Measurements from ENCODE around the gene KCNH6.

KCNH6 gene

GRCh38 chr17:63533433-63534077, 10.4 kb downstream of the KCNH6 start:
- DNase-seq (ENCODE audit: low spot score), result no peak

- no peak for DNase-seq (ENCODE audit: low spot score)
These were observed 11.0 kb downstream of the KCNH6 start for GRCh38 chr17:63534078-63534570.

DNA sequence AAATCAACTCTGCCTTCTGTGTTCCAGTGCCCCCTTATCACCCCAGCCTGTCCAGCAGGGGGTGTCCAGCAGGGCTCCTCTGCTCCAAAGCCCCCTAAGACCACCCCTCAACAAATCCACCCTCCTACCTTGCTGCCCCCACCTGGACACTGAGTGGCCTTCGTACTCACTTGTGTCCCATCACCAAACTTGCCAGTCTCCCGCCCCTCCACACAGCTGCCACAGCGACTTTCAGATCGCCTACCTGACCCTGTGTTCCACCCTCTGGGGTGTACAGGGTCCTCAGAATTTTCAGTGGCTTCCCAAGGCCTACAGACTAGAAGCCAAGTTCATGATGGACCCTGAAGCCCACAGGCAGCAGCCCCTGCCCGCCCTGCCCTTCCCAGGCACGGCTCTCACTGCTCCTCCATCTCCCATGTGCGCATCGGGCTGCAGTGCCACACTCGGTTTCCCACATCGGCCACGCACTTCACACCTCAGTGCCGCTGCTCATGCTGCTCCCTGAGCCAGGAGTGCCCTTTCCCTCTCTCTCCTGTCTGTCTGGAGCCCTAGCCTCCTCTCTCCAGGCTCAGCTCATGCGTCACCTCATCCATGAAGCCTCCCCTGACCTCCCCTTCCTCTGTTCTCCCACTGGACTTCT, 11.8 kb downstream of the KCNH6 start:
- no peak for DNase-seq (ENCODE audit: low spot score)

GRCh38 chr17:63535640-63536039, 12.5 kb downstream of the KCNH6 start:
- no peak for DNase-seq (ENCODE audit: low spot score)

DNA sequence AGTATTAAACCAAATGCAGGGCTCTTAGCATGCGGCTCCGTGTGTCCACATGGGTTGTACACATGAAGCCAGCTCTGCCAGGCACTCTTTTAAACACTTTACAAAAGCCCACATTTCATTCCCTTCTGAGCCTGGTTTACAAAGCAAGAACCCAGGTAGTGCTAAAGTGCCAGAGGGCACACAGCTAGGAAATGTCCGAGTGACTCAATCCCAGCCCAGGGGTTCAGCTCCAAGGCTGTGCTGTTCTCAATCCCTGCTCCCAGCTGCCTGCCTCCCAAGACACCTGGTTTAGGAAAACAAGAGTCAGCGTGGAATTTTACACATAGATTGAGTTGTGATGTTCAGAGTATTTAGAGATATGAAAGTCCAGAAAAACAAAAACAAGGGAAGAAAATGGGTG, 13.8 kb downstream of the KCNH6 start:
- no peak for DNase-seq (ENCODE audit: low spot score)

- no peak for DNase-seq (ENCODE audit: low spot score)
These were observed 15.0 kb downstream of the KCNH6 start for GRCh38 chr17:63537991-63538692.

DNA sequence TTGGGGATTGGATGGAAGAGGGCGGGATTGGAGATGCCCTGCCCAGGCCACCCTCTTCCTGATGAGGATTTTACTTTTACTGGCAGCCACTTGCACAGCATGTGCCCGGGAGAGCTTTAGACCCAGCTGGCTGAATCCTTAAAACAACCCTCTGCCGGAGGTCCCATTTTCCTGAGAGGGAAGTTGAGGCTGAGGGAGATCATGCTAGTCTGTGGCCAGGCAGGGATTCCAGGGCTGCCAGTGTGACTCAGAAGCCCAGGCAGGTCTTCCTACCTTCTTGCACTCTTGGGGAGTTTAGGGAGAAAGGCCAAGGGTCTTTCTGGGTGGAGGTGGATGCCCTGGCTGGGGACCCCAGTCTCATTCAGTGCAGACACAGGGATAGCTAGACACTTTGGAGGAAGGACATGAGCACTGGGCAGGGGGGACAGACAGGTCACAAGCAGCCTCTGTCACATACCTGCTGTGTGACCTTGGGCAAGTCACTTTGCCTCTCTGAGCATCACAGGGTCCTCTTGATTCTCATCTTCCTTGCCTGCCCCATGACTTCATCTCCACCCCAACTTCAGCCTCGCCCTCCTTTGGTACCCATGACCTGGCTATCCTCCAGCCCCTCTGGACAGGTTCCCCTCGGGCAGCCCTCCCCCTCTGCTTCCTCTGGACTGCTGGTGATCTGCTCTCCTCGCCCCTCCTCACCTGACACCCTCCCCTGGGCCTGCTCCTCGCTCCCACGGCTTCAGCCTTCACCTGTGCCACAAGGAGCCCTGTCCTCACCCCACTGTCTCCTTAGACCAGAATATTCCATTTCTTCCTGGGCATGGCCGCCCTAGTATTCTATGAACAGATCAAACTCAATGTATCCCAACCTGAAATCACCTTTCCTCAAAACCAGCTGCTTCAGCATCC, 15.8 kb downstream of the KCNH6 start:
- no peak for DNase-seq (ENCODE audit: low spot score)

- no peak for DNase-seq (ENCODE audit: low spot score)
These were observed 17.4 kb downstream of the KCNH6 start for GRCh38 chr17:63540590-63540989.

GRCh38 chr17:63542218-63542545, 19.0 kb downstream of the KCNH6 start:
- no peak for DNase-seq (ENCODE audit: low spot score)

DNA sequence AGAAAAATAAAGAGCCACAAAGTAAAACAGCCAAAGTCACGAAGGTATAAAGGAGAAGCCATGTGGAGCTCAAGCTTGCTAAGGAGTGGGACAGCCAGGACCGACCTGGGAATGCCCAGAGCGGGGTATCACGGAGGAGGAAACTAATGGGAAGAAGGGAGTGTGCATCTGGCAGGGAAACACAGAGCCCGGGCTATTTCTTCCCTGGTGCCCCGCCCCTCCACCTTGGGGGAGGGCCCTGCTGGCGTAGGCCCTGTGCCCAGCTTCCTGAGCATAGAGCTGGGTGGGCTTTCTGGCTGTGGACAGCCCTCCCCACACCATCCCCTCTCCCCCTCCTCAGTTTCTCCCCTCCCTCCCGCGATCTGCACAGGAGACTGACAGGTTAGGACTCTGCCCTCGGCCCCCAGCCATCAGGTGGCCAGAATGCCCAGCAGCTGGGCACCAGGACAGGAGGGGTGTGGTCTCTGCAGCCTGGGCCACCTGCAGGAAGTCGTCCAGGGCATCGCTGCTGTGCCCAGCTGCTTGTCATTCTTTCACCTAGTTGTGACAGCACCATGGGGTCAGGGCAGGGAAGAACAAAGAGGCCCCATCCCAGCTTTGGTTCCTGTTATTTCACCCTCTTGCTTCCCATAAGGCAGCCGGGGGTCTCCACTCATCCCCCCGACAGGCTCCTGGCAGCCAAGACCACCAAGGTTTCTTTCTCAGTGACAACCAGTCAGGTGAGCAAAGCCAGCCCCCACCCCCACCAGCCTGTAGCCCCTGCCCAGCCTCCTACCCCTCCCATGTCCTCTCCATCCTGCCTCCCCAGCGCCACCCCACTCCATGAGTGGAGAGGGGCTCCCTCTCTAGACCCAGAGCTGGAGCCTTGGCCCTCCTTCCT, 20.0 kb downstream of the KCNH6 start:
- DNase-seq (ENCODE audit: low spot score), result no peak

DNA sequence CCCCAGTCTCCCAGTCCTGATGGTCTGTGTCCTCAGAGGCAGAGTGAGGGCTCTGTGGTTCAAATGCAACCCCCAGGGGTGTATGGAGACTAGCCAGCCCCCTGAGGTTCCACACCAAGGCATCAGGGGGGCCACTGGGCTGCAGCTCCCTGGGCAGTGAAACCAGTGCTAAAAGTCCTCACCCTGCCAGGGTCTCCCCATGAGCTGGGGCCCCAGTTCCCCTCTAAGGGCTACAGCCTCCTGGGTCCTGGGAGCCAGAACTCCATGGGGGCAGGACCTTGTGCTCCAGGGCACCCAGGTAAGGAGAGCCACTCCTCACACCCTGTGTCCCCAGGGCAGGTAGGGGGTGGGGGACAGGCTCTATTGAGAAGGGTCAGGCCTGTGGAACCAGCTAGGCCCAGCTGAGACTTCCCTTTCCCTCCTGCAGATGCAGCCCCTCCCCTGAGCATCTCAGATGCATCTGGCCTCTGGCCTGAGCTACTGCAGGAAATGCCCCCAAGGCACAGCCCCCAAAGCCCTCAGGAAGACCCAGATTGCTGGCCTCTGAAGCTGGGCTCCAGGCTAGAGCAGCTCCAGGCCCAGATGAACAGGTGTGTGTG, 20.8 kb downstream of the KCNH6 start:
- DNase-seq (ENCODE audit: low spot score), result no peak

DNA sequence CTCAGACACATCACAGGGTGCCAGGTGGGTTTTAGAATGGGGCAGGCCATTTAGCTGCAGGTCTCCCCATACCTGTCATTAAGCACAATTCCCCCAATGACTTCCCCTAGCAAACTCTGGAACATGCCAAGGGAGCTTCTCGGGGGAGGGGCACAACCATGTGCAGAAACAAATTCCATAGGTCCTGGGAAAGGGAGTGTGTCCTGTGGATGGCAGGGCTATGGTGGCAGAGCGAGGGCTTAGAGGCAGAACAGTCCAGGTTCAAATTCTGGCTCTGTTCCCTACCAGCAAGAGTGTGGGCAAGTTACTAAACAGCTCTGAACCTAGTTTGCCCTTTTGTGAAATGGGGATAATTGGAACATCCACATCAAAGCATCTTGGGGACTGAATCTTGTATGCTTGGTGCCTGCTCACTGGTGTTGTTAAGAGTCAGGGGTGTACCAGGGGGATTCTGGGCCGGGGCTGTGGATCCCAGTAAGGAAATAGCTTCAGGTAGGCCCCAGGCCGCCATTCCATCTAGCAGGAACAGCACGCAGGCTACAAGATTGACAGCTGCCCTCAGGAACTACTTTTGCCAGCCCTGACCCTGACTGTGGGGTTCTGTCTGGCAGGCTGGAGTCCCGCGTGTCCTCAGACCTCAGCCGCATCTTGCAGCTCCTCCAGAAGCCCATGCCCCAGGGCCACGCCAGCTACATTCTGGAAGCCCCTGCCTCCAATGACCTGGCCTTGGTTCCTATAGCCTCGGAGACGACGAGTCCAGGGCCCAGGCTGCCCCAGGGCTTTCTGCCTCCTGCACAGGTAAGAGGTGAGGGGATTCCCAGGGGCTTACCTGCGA, 21.5 kb downstream of the KCNH6 start:
- no peak for DNase-seq (ENCODE audit: low spot score)

- DNase-seq (ENCODE audit: low spot score), result no peak
These were observed 23.3 kb downstream of the KCNH6 start for GRCh38 chr17:63546308-63547082.

GRCh38 chr17:63547083-63547523, 23.9 kb downstream of the KCNH6 start:
- DNase-seq (ENCODE audit: low spot score), result no peak

- no peak for DNase-seq (ENCODE audit: low spot score)
These were observed 26.3 kb downstream of the KCNH6 start for GRCh38 chr17:63549289-63549945.

DNA sequence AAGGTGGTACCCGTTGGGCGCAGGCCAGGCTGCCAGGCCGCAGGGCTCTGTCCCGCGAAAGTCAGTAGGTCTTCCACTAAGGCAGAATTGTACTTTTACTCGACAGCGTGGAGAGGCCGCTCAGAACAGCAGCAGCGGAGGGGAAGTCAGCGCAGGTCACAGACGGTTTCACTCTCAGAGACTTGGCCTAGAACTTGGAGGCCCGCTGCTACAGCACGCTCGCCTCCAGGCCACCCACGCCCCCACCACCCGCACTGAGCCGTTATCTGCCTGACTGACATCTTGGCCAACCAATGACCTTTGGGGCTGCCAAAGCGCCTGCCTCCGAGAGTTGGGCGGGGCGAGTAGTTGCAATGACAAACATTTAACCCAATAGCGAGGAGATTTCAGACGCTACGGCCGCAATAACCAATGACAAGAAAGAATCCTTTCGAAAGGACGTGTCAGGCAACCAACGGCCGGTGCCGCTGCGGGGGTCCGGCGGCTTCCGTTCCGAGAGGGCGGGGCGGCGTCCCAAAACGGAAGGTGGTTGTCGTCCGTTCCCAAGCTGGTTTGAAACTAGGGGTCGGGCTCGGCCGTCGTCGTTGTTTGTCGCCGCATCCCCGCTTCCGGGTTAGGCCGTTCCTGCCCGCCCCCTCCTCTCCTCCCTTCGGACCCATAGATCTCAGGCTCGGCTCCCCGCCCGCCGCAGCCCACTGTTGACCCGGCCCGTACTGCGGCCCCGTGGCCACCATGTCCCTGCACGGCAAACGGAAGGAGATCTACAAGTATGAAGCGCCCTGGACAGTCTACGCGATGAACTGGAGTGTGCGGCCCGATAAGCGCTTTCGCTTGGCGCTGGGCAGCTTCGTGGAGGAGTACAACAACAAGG, 27.0 kb downstream of the KCNH6 start, which contains the start of gene DCAF7:
DCAF7 (plus strand) TSS at position 532 of the 871 bp plus-strand sequence; CDS start at position 733, 201 bp downstream.
- DNase-seq (ENCODE audit: low spot score), result peak; percentile 100

All from LoVo (cell line).